Measurements from ENCODE around the gene ASIC3.

Gene ASIC3

DNA sequence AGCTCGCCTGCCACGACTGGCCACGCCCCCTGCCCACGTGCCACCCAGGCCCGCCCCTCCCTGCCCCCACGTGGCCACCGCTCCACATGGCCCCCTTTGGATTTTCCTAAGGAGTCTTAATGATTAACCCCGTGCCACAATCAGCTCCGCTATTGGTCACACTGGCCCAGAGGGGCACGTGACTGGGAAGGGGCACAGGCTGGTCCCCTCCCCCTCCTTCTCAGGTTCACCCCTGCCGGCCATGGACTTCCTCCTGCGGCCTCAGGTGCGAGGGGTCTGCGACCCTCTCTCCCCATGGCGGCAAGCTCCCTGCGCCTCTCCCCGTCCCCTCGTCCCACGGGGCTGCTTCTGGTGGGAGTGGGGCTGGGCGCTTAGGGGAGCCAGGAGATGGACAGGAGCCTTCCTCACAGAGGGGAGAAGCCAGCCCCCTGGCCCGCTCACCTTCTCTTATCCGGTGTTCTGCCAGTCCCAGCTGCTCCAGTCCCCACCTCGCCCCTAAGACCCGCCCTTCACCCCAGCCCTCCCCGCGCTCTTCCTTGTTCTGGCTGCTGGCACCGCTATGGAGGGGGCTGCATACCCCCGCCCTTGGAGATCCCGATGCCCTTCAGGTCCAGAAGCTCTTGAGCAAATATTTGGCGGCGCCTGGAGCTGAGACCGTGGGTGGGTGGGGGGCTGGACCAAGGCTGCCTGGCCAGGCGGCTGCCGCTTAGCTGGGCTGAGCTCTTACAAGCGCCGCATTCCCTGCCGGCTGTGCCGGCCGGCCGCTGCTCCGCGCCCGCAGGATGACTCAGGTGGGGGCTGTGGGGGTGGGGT, 14.3 kb downstream of the ASIC3 start:
- no peaks in the 10 kb centered on the region for H3K36me3 Mint-ChIP-seq (ENCODE audit: low read depth)
- H3K4me1 Mint-ChIP-seq (ENCODE audit: low read depth), result peaks cover 19% of the 10 kb centered on the region
- H3K27me3 Mint-ChIP-seq (ENCODE audit: low read depth), result no peaks in the 10 kb centered on the region
- H3K9me3 Mint-ChIP-seq, result no peaks in the 10 kb centered on the region
- no peak overlapping the region for H3K4me3 Mint-ChIP-seq
- no peak overlapping the region for H3K27ac Mint-ChIP-seq

DNA sequence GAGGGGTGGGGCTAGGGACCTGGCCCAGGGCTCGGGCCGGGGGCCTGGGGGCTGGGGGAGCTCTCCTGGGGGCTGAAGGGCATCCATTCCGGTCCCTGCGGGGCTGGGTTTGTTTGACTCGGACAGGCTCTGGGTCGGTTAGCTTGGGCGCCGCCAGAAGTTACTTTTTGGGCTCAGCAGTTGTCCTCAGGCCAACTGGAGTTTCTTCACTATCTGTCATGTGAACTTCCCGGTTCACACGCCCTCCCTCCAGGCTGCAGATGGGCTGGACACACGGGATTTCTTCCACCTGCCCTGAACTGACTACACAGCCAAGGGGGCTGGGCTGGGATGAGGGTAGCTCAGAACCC, 14.9 kb downstream of the ASIC3 start:
- Mint-ChIP-seq H3K27ac (no peak overlapping the region), H3K27me3 (ENCODE audit: low read depth) (no peaks in the 10 kb centered on the region), H3K9me3 (no peaks in the 10 kb centered on the region), H3K36me3 (ENCODE audit: low read depth) (no peaks in the 10 kb centered on the region), H3K4me1 (ENCODE audit: low read depth) (peaks cover 19% of the 10 kb centered on the region), H3K4me3 (no peak overlapping the region)

DNA sequence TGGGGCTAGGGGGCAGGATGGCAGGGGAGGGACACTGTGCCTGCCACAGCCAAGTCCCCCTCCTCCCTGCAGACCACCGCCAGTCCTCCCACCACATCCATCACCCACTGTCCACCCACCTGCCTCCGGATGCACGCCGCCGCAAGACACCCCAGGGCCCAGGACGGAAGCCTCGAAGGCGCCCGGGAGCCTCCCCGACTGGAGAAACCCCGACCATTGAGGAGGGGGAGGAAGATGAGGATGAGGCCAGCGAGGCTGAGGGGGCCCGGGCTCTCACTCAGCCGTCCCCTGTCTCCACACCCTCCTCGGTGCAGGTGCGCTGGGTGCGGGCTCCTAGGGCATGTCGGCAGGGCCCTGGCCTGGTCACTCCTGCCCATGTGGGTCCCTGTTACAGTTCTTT, 16.1 kb downstream of the ASIC3 start:
- Mint-ChIP-seq H3K4me1 (ENCODE audit: low read depth) (peaks cover 13% of the 10 kb centered on the region), H3K27me3 (ENCODE audit: low read depth) (no peaks in the 10 kb centered on the region), H3K27ac (no peak overlapping the region), H3K36me3 (ENCODE audit: low read depth) (peaks cover 3% of the 10 kb centered on the region), H3K9me3 (no peaks in the 10 kb centered on the region), H3K4me3 (no peak overlapping the region)

- H3K4me3 Mint-ChIP-seq, result no peak overlapping the region
- H3K27me3 Mint-ChIP-seq (ENCODE audit: low read depth), result no peaks in the 10 kb centered on the region
- no peaks in the 10 kb centered on the region for H3K9me3 Mint-ChIP-seq
- H3K27ac Mint-ChIP-seq, result no peak overlapping the region
- peaks cover 13% of the 10 kb centered on the region for H3K4me1 Mint-ChIP-seq (ENCODE audit: low read depth)
- H3K36me3 Mint-ChIP-seq (ENCODE audit: low read depth), result peaks cover 3% of the 10 kb centered on the region
Measured at GRCh38 chr7:151064993-151065392, 16.7 kb downstream of the ASIC3 start.

- H3K36me3 Mint-ChIP-seq (ENCODE audit: low read depth), result peaks cover 4% of the 10 kb centered on the region
- peaks cover 10% of the 10 kb centered on the region for H3K4me1 Mint-ChIP-seq (ENCODE audit: low read depth)
- H3K9me3 Mint-ChIP-seq, result no peaks in the 10 kb centered on the region
- H3K27me3 Mint-ChIP-seq (ENCODE audit: low read depth), result no peaks in the 10 kb centered on the region
- H3K4me3 Mint-ChIP-seq, result no peak overlapping the region
- no peak overlapping the region for H3K27ac Mint-ChIP-seq
Measured at GRCh38 chr7:151065516-151065915, 17.2 kb downstream of the ASIC3 start.

DNA sequence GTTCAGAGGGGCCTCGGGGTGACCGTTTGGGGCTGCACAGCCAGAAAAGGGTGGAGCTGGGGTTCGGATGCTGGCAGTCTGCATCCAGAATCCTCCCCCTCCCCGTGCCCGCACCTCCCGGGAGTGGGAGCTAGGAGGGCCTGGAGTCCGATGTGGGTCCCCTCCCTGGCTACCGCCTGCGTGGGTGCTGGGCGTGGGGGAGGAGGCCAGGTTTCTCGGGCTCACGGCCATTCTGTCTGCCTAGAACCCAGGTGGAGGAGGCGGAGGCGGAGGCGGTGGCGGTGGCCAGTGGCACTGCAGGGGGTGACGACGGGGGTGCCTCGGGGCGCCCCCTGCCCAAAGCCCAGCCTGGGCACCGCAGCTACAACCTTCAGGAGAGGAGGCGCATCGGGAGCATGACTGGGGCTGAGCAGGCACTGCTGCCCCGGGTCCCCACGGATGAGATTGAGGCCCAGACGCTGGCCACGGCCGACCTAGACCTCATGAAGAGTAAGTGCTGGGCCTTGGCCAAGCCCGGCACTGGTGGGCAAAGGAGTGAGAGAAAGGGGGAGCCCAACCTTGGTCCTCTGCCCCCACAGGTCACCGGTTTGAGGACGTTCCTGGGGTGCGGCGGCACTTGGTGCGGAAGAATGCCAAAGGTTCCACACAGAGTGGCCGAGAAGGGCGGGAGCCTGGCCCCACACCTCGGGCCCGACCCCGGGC, 18.1 kb downstream of the ASIC3 start:
- H3K36me3 Mint-ChIP-seq (ENCODE audit: low read depth), result peaks cover 7% of the 10 kb centered on the region
- no peaks in the 10 kb centered on the region for H3K9me3 Mint-ChIP-seq
- H3K4me3 Mint-ChIP-seq, result no peak overlapping the region
- H3K4me1 Mint-ChIP-seq (ENCODE audit: low read depth), result peaks cover 4% of the 10 kb centered on the region
- no peaks in the 10 kb centered on the region for H3K27me3 Mint-ChIP-seq (ENCODE audit: low read depth)
- H3K27ac Mint-ChIP-seq, result no peak overlapping the region

- H3K4me3 Mint-ChIP-seq, result no peak overlapping the region
- no peaks in the 10 kb centered on the region for H3K9me3 Mint-ChIP-seq
- H3K36me3 Mint-ChIP-seq (ENCODE audit: low read depth), result peaks cover 11% of the 10 kb centered on the region
- no peaks in the 10 kb centered on the region for H3K27me3 Mint-ChIP-seq (ENCODE audit: low read depth)
- no peak overlapping the region for H3K27ac Mint-ChIP-seq
- H3K4me1 Mint-ChIP-seq (ENCODE audit: low read depth), result no peaks in the 10 kb centered on the region
Measured at GRCh38 chr7:151068069-151068773, 19.9 kb downstream of the ASIC3 start.

DNA sequence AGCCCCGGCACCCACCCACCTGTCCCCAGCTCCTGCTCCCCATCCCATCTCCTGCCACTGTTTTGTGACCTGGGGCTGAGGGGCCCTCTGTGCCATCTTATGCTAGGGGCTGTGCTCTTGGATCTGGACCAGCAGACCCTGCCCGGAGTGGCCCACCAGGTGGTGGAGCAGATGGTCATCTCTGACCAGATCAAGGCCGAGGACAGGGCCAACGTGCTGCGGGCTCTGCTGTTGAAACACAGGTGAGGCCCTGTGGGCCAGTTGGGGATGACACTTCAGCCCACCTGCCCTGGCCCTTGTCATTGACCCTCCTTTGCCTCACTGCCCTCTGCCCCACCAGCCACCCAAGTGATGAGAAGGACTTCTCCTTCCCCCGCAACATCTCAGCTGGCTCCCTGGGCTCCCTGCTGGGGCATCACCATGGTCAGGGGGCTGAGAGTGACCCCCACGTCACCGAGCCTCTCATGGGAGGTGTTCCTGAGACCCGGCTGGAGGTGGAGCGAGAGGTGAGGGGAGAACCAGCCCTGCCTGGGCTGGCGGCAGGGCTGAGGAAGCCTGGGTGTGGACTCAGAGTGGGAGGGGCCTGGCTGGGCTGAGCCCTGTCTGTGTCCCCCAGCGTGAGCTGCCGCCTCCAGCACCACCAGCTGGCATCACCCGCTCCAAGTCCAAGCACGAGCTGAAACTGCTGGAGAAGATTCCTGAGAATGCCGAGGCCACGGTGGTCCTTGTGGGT, 21.7 kb downstream of the ASIC3 start:
- Mint-ChIP-seq H3K9me3 (no peaks in the 10 kb centered on the region), H3K36me3 (ENCODE audit: low read depth) (peaks cover 11% of the 10 kb centered on the region), H3K4me3 (no peak overlapping the region), H3K27me3 (ENCODE audit: low read depth) (no peaks in the 10 kb centered on the region), H3K4me1 (ENCODE audit: low read depth) (no peaks in the 10 kb centered on the region), H3K27ac (no peak overlapping the region)

DNA sequence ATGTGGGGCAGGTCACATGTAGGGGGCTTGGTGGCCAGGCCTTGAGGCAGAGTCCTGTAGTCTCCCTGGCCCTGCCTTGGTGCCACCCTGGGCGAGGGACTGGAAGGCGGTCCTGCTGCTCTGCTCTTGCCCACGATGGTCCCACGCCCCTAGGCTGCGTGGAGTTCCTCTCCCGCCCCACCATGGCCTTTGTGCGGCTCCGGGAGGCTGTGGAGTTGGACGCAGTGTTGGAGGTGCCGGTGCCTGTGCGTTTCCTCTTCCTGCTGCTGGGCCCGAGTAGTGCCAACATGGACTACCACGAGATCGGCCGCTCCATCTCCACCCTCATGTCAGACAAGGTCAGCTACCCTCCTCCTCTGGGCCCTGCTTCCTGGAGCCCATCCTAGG, 22.2 kb downstream of the ASIC3 start:
- Mint-ChIP-seq H3K4me1 (ENCODE audit: low read depth) (no peaks in the 10 kb centered on the region), H3K27me3 (ENCODE audit: low read depth) (no peaks in the 10 kb centered on the region), H3K9me3 (no peaks in the 10 kb centered on the region), H3K27ac (no peak overlapping the region), H3K36me3 (ENCODE audit: low read depth) (peaks cover 13% of the 10 kb centered on the region), H3K4me3 (no peak overlapping the region)

DNA sequence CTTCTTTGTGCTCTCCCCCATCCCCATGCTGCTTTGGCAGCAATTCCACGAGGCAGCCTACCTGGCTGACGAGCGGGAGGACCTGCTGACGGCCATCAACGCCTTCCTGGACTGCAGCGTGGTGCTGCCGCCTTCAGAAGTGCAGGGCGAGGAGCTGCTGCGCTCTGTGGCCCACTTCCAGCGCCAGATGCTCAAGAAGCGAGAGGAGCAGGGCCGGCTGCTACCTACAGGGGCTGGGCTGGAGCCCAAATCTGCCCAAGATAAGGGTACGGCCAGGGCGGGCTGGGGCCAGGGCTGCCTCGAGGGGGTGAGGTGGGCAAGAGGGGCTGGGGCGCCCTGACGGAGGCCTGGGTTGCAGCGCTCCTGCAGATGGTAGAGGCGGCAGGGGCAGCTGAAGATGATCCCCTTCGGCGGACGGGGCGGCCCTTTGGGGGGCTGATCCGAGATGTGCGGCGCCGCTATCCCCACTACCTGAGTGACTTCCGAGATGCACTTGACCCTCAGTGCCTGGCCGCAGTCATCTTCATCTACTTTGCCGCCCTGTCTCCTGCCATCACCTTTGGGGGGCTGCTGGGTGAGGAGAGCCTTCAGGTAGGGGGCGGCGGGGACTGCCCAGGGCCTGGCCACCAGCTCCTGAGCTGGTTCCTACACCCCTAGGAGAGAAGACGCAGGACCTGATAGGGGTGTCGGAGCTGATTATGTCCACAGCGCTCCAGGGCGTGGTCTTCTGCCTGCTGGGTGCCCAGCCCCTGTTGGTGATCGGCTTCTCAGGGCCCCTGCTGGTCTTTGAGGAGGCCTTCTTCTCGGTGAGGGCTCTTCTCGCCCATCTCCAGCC, 22.9 kb downstream of the ASIC3 start:
- H3K27ac Mint-ChIP-seq, result no peak overlapping the region
- H3K36me3 Mint-ChIP-seq (ENCODE audit: low read depth), result peaks cover 19% of the 10 kb centered on the region
- H3K4me3 Mint-ChIP-seq, result no peak overlapping the region
- H3K9me3 Mint-ChIP-seq, result no peaks in the 10 kb centered on the region
- no peaks in the 10 kb centered on the region for H3K27me3 Mint-ChIP-seq (ENCODE audit: low read depth)
- H3K4me1 Mint-ChIP-seq (ENCODE audit: low read depth), result no peaks in the 10 kb centered on the region

DNA sequence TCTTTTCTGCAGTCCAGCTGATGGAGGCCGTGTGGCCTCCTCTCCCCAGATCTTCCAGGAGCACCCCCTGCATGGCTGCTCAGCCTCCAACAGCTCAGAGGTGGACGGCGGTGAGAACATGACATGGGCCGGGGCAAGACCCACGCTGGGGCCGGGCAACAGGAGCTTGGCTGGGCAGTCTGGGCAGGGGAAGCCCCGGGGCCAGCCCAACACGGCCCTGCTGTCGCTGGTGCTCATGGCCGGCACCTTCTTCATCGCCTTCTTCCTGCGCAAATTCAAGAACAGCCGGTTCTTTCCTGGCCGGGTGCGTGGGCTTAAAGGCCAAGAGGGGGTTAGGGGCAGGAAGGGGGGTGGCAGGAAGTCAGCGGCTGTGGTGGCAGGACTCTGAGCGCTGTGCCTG, 25.7 kb downstream of the ASIC3 start:
- H3K4me1 Mint-ChIP-seq (ENCODE audit: low read depth), result peaks cover 8% of the 10 kb centered on the region
- H3K36me3 Mint-ChIP-seq (ENCODE audit: low read depth), result peaks cover 20% of the 10 kb centered on the region
- H3K9me3 Mint-ChIP-seq, result no peaks in the 10 kb centered on the region
- H3K4me3 Mint-ChIP-seq, result no peak overlapping the region
- H3K27ac Mint-ChIP-seq, result no peak overlapping the region
- no peaks in the 10 kb centered on the region for H3K27me3 Mint-ChIP-seq (ENCODE audit: low read depth)

DNA sequence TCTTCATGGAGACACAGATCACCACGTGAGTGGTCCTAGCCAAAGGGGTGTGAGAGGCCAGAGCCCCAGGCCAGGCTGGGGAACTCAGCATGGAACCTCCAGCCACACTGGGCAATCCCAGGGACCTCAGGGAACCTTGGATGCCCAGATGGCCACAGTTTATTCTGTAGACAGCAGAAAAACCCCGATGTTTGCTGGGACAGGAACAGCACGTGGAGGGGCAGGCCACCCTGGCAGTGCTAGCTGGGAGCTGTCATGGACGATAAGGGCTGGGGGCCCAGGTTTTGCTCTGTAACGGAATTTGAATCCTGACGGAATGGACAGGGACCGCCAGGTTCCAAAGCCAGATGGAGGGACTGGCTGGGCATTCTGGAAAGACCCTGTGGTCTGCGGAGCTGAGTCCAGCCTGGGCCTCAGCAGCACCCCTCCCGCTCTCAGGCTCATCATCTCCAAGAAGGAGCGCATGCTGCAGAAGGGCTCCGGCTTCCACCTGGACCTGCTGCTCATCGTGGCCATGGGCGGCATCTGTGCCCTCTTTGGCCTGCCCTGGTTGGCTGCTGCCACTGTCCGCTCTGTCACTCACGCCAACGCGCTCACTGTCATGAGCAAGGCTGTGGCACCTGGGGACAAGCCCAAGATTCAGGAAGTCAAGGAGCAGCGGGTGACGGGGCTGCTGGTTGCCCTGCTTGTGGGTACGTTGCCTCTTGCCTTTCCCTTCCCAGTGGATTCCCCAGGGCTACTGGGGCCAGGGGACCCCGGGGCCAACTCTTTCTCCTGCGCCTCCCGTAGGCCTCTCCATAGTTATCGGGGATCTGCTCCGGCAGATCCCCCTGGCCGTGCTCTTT, 26.7 kb downstream of the ASIC3 start:
- no peak overlapping the region for H3K4me3 Mint-ChIP-seq
- no peak overlapping the region for H3K27ac Mint-ChIP-seq
- no peaks in the 10 kb centered on the region for H3K9me3 Mint-ChIP-seq
- peaks cover 20% of the 10 kb centered on the region for H3K36me3 Mint-ChIP-seq (ENCODE audit: low read depth)
- H3K4me1 Mint-ChIP-seq (ENCODE audit: low read depth), result peaks cover 15% of the 10 kb centered on the region
- no peaks in the 10 kb centered on the region for H3K27me3 Mint-ChIP-seq (ENCODE audit: low read depth)

- Mint-ChIP-seq H3K4me3 (no peak overlapping the region), H3K27me3 (ENCODE audit: low read depth) (no peaks in the 10 kb centered on the region), H3K4me1 (ENCODE audit: low read depth) (peaks cover 15% of the 10 kb centered on the region), H3K9me3 (no peaks in the 10 kb centered on the region), H3K27ac (no peak overlapping the region), H3K36me3 (ENCODE audit: low read depth) (peaks cover 19% of the 10 kb centered on the region)
Measured at GRCh38 chr7:151075662-151075971, 27.3 kb downstream of the ASIC3 start.
